Glomerular endothelial cell (primary cell): Measurements from ENCODE around the gene ABHD17A. TPM values are rescaled to one million over a fixed set of nuclear protein-coding genes. Genes with fewer than 3 reads are reported as not detected.
"Not testable (repeated sequence)": the region's sequence is repeated elsewhere in the genome, so short reads cannot be mapped to it uniquely, and the experiment has no call there.

ENCODE experiments used
- DNase-seq: peaks from one replicate; pipeline ENCODE4 v3.0.0-alpha.2; 2011; ENCODE audit warnings: low read depth, low spot score; ENCODE audit errors: extremely low read depth
- total RNA-seq: library from RNA; depleted of rRNA; stranded (reverse); fragments of >200 nt; gene quantifications from 2 replicates; pipeline ENCODE4 v1.2.3, GENCODE V29; 2015

ABHD17A gene
- total RNA-seq: 188 and 224 TPM in 2 replicates

DNA sequence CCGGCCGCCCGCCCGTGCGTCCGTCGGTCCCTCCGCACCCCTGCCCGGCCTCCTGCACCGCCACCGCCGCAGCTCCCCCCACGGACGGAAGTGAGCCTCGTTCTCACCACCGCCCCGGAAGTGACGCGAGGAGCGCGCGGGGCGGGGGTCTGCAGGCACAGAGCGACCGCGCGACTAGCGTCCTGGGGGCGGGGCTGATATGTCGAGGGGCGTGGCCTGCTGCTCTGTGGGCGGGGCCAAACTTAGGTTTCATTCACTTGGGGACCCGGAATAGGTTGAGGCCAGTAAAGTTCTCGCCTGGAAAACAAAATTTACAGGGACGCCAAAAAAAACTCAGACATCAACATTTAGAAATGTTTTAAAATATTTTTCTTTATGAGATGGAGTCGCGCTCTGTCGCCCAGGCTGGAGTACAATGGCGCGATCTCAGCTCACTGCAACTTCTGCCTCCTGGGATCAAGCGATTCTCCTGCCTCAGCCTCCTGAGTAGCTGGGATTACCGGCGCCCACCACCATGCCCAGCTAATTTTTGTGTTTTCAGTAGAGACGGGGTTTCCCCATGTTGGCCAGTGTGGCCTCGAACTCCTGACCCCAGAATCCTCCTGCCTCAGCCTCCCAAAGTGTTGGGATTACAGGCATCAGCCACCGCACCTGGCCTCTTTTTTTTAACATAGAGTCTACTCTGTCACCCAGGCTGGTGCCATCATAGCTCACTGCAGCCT, at the start of gene ABHD17A:
ABHD17A (minus strand) TSS at position 99 of the 722 bp plus-strand sequence. CDS start 3,930 bp downstream, outside the sequence.
- not testable (repeated sequence) for DNase-seq

DNA sequence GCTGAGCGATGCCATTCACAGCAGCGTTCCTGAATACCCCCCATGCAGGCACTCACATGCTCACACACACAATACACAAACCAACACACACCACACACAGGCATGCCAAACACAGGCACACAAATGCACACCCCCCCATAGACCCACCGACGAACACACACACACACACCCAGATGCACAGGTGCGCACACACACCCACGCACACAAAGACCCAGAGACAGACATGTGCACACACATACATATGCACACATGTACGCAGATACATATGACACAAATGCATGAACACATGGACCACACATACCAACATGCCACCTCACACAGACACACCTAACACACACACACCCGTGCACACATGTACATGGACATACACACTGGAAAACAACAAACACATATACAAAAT, 48.6 kb upstream of the ABHD17A start:
- DNase-seq: no peak

DNA sequence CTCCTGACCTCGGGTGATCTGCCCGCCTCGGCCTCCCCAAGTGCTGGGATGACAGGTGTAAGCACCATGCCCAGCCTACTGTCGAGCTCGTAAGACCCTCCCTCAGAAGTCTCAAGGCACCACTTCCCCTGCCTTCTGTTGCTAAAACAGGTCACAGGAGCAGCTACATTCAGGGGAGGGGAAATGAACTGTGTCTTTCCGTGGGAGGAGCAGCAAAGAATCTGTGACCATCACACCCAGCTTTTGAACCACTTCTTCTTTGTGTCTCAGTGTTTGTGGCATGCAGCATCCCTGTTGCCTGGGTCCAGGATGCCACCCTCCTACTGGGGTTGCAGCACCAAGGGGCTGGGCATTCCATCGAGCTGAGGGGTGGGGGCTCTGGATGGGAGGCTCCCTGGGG, 47.9 kb upstream of the ABHD17A start:
- no peak for DNase-seq

DNA sequence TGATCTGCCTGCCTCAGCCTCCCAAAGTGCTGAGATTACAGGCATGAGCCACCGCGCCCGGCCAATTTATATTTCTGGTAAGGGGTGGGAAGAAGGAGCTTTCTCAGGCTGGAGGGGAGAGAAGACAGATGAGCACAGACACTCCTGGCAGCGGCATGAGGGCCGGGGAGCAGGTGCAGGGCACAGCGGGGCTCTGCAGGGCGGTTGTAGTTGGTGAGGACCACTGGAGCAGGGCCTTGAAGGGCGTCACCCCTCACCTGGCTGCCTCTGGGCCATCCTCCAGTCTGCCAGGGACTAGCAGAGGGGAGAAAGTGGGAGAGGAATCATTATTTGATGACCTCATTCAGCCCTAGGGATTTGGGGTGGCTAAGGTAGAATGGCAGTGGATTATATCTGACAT, 47.1 kb upstream of the ABHD17A start:
- no peak for DNase-seq

DNA sequence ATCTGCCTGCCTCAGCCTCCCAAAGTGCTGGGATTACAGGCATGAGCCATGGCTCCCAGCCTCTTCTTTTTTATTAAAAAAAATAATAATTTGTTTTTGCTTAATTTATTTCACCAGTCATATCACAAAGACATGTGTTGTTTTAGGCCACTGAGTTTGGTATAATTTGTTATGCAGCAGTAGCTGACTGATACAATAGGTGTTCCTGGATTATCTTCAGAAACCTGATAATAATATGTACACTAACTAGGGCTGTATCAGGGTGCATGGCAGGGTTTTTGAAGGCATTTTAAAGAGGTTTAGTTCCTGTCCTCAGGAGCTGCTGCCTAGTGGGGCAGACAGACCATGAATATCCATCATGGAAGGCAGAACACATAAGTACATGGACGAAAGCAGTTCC, 46.1 kb upstream of the ABHD17A start:
- DNase-seq: no peak

DNA sequence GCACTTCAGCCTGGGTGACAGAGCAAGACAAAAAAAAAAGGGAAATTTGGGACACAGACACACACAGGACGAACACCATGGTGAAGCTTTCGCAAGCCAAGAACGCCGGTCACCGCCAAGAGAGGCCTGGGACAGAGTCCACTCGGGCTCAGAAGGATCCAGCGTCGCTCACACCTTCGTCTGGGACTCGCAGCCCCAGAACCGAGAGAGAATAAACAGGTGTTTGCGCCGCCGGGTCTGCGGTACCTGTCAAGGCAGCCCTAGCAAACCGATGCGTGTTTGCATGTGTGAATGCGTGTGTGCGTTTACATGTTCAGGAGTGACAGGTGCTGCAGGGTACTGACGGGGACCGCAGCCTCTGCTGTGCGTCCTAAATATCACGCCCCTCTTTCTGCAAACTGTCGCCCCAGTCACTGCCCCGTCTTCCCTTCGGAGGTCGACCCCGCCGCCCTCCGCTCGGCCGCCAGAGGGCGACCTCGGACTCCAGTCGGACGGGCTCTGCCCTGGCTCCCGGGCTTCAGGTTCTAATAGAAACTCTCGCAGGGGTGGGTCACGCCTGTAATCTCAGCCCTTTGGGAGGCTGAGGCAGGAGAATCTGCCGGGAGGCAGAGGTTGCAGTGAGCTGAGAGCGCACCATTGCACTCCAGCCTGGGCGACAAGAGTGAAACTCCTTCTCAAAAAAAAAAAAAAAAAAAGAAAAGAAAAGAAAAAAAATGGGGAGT, 43.9 kb upstream of the ABHD17A start:
- no peak for DNase-seq

DNA sequence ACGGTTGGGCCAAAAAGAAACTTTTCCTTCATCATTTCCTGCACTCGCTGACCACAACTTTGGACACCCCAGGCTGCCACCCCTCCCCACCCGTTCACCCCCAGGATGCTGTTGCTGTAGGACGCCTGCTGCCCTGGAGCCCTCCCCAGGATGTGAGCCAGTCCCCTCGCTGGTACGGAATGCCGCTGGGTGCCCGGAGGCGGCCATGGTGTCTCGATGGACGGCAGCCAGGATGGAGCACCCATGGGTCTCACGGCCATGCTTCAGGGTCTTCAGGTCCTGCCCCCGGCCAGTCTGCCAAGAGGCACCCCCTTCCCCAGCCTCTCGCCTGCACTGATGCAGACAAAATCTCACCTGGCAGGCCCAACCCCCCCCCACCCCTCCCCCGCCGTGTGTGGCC, 40.2 kb upstream of the ABHD17A start:
- DNase-seq: no peak

DNA sequence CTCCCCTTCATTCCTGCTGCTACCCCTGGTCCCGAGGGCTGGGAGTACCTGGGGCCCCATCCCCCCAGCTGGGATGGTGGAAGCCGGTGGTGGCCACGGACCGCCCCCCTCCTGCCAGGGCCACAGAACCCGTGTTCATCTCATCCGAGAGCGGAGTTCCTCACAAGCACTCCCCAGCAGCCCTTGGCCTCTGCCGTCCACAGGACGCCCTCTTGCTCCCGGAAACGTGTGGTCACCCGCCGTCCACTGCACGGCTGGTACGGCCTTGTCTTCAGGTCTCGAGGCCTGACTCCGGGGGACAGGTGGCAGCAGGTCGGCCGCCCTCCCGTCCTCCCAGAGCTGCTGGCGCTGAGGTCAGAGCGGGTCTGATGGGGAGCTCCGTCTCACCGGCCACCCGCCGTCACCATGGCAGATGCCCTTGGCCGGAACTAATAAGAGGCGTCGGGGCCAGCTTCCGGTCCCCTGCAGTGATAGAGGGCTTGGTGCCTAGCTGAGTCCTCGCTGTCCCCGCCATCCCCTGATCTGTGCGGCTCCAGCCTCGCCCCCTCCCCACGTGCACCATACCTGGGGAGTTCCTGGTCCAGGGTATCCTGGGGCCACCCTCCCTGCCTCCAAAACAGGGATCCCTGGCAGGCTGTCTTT, 39.1 kb upstream of the ABHD17A start:
- no peak for DNase-seq

DNA sequence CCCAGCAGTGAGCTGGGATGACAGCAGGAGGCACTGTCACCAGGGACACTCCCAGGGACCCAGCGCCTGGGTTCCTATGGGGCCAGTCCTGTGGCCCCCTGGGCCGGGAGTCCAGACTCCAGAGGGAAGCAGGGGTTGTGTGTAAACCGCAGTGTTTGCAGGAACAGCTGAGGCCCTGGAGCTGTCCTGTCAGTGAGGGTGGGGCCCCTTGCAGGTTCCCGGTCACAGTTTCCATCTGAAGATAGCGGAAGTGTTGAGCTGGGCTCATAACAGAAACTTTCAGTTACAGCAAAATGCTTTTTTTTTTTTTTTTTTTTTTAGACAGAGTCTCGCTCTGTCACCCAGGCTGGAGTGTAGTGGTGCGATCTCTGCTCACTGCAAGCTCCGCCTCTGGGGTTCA, 38.0 kb upstream of the ABHD17A start:
- DNase-seq: no peak

DNA sequence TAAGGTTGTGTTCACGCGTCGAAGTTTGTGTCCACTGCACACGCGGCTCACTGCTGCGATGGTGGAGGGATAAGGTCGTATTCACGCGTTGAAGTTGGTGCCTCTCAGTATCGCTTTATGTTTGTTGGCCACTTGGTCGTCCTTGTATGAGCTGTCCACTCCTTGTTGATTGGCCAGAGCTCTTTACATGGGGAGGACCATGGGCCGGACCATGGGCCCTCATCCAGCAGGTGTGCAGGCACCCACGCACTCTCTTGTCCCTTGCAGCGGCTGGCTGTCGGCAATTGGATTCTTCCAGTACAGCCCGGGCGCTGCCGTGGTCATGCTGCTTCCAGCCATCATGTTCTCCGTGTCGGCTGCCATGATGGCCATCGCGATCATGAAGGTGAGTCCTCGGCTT, 37.5 kb upstream of the ABHD17A start:
- no peak for DNase-seq

DNA sequence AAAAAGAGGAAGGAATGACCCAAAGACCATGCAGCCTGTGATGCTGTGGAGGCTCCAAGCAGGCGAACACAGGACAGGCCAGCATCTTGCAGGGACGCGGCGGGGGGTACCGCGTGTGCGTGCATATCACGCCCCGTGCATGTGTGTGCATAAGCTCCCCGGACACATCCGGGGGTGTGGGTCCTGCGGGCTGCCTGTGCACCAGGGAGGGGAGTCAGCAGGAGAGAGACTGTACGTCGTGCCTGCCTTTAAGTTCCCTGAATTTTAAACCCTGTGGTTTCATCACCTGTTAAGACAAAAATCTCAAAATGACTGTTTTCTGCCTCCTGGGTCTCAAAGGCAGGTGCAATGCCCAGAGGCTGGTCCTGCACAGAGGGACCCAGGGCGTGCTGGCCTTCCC, 36.5 kb upstream of the ABHD17A start:
- DNase-seq: no peak

DNA sequence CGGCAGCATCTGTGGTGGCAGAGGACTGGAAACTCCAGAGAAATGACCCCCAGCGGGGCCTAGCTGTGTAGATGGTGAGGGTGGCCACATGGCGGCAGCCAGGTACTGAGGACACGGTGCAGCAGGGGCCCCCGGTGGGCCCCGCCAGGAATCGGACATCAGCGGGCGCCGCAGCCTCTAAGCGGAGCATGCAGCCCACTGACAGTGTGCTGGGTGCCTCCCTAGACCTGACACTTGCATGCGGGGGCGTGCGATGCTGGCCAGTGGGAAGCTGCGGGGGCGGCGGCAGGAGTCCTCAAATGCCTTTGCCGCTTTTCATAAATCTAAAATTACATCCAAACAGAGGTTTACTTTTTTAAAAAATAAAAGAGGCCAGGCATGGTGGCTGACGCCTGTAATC, 36.0 kb upstream of the ABHD17A start:
- no peak for DNase-seq

DNA sequence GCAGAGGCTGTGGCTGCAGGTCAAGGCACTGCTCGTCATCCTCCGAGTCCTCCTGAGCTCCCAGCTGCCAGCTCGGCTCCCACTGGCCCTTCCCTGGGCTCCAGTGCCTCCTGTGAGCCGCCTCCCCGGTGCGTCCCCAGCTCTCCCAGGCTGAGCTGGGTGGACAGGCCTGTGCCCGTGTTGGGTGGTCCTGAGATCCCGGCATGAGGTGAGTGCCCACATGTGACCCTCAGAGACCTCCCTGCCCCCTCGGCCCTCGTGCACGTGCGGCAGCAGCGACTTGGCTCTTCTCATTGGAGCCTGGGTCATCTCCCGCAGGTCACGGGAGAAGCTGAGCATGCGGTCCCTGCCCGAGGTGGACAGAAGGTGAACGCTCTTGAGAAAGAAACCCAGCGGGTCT, 35.3 kb upstream of the ABHD17A start:
- no peak for DNase-seq

DNA sequence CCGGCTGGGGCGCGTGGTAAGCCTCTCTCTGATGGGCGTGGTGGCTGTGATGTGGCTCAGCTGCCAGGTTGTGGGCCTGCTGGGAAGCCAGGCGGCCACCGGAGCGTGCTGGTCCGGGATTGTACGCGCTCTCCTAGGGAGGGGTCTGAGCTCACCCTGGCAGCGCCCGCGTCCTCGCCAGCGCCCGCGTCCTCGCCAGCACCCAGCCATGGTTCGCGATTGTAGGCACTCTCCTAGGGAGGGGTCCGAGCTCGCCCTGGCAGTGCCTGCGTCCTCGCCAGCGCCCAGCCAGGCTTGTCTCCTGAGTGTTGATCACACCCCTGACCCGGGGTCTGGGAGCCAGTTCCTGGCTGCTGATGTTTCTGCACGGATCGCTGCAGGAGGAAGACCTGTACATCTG, 33.7 kb upstream of the ABHD17A start:
- no peak for DNase-seq

DNA sequence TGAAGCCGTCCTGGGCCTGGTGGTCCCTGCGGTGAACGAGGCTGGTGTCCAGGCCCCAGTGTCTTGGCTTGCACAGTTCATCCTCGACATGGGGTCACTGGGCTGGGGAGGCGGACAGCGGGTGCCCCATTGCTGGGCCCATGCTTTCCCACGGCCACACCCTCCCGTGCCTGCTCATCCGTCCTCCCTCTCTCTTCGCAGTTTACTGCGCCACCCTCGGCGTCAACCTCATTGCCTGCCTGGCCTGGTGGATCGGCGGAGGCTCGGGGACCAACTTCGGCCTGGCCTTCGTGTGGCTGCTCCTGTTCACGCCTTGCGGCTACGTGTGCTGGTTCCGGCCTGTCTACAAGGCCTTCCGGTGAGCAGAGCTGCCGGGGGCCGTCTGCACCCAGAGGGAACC, 32.6 kb upstream of the ABHD17A start:
- no peak for DNase-seq

DNA sequence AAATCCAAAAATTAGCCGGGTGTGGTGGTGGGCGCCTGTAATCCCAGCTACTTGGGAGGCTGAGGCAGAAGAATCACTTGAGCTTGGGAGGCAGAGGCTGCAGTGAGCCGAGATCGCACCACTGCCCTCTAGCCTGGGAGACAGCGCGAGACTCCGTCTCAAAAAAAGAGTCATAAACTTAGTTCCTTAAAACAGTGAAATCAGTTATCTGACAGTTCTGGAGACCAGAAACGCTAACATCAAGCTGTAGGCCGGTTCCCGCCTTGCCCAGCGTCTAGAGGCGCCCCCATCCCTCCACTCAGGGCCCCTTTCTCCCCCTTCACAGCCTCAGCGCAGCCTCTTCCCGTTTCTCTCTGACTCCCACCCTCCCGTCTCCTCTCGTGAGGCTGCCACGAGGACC, 31.9 kb upstream of the ABHD17A start:
- DNase-seq: no peak

DNA sequence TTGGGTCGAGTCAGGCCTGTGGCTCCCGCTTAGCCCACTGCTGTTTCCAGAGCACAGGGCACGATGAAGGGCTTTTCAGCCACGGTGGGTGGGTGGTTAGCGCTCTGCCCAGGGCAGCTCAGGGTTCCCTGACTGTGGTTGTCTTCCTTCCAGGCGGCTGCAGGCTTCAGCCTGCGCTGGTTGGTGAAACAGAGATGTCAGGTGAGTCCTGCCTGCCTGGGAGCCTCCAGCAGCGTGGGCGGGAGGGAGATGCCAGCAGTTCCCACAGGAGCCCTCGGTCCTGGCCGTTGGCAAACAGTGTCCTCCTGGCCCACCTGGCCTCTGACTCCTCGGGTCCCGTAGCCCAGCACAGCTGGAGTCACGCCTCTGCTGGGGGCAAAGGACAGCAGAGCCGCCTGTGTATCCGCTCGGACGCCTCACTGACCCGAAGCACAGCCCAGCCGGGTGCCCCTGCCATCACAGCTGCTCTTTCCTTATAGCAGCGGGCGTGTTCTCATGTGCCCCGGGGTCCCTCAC, 29.6 kb upstream of the ABHD17A start:
- no peak for DNase-seq

DNA sequence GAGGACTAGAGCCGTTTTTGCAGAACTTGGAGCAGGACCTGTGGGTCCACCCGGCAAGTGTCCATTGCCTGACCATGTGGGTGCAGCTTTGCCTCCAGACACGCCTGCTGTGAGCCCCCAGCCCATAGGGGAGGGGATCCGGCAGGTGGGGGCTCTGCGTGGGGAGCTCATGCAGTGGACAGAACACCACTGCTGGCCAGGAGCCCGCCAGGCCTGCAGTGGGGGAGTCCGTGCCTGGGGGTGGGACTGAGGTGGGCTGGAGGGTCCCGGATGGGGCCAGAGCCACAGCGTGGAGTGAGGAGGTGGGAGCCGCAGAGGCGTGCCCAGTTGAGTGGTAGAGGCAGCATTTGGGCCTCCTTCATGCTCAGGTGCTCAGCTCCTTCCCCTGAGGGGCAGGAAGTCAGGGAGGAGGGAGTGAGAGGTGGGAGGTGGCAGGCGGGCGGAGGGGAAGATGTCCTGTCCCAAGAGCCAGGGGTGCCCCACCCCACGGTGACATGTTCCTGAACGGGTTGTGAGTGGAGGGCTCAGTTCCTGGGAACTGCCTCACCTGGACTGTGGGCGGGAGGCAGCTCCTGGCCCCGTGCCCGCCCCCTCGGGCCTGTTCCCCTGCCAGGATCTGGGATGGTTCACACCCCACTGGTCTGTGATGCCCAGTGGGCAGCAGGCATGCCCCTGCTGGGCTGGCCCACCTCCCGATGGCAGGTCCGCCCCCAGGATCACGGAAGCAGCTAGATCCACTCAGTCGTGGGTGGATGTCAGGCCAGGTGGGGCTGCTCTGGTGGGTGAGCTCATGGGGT, 28.7 kb upstream of the ABHD17A start:
- DNase-seq: no peak

DNA sequence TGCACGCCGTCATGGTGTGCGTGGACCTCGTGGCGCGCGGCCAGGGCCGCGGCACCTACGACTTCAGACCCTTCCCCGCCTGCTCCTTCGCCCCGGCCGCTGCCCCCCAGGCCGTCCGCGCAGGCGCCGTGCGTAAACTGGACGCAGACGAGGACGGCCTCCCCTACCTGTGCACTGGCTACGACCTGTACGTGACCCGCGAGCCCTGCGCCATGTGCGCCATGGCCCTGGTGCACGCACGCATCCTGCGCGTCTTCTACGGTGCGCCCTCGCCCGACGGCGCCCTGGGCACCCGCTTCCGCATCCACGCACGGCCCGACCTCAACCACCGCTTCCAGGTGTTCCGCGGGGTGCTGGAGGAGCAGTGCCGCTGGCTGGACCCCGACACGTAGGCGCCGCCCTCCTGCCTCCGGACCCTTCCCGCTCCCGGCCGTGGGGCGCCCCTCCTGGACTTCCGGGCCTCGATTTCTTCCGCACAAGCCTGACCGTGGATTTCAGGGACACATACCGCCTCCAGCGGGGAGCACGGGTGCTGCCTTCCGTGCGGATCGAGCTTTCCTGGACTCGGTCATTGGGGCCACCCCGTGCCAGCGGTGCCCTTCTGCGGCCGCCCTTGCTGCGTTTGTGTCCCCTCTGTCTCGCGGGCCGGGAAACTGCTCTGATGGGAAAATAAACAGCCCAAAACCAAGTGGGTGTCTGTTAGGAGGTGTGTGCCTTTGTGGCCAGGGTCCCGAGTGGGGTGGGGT, 27.6 kb upstream of the ABHD17A start:
- no peak for DNase-seq

DNA sequence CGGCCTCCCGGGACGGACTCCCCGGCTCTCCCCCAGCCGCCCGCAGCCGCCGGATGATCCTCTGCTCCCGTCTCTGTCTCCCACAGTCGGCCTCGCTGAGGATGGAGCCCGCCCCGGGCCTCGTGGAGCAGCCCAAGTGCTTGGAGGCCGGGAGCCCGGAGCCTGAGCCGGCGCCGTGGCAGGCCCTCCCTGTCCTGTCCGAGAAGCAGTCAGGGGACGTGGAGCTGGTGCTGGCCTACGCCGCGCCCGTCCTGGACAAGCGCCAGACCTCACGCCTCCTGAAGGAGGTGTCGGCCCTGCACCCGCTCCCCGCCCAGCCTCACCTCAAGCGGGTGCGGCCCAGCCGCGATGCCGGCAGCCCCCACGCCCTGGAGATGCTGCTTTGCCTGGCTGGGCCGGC, 26.7 kb upstream of the ABHD17A start:
- DNase-seq: no peak
